Smooth muscle cell (in vitro differentiated cells): Measurements from ENCODE around the gene CRPPA. TPM values are rescaled to one million over a fixed set of nuclear protein-coding genes. Genes with fewer than 3 reads are reported as not detected.
"Not testable (repeated sequence)": the region's sequence is repeated elsewhere in the genome, so short reads cannot be mapped to it uniquely, and the experiment has no call there.

Experiments
- DNase-seq: peaks from one replicate; lab custom pipeline; 2025; ENCODE audit not compliant: unreplicated experiment; lab: John Stamatoyannopoulos, UW
- H2AFZ ChIP-seq: fragments of 200-600 bp; sonication (generic); 2 replicates; pipeline ENCODE4 v1.6.0; 2016; ENCODE audit warnings: antibody characterized with exemption, low read depth, mild to moderate bottlenecking
- H3F3A ChIP-seq: fragments of 200-600 bp; sonication (generic); 2 replicates; pipeline ENCODE4 v1.6.0; 2017; ENCODE audit warnings: antibody characterized with exemption, low read depth
- H3K27ac ChIP-seq: fragments of 200-600 bp; sonication (generic); 2 replicates; pipeline ENCODE4 v1.5.1; 2016; ENCODE audit warnings: low read depth, mild to moderate bottlenecking
- H3K27me3 ChIP-seq: fragments of 200-600 bp; sonication (generic); 2 replicates; pipeline ENCODE4 v1.6.1; 2016; ENCODE audit warnings: low read depth, mild to moderate bottlenecking
- H3K36me3 ChIP-seq: fragments of 200-600 bp; sonication (generic); 2 replicates; pipeline ENCODE4 v1.5.1; 2016; ENCODE audit warnings: low read depth
- H3K4me1 ChIP-seq: fragments of 200-600 bp; sonication (generic); 2 replicates; pipeline ENCODE4 v1.5.1; 2016; ENCODE audit warnings: low read depth
- H3K4me2 ChIP-seq: fragments of 200-600 bp; sonication (generic); 2 replicates; pipeline ENCODE4 v1.6.0; 2016; ENCODE audit warnings: mild to moderate bottlenecking
- H3K4me3 ChIP-seq: fragments of 200-600 bp; sonication (generic); 2 replicates; pipeline ENCODE4 v1.5.1; 2016; ENCODE audit warnings: mild to moderate bottlenecking
- H3K79me2 ChIP-seq: fragments of 200-600 bp; sonication (generic); 2 replicates; pipeline ENCODE4 v1.6.0; 2016; ENCODE audit warnings: low read depth, mild to moderate bottlenecking
- H3K9ac ChIP-seq: fragments of 200-600 bp; sonication (generic); 2 replicates; pipeline ENCODE4 v1.6.0; 2016; ENCODE audit warnings: low read depth
- H3K9me3 ChIP-seq: fragments of 200-600 bp; sonication (generic); replicated peaks from 2 replicates; pipeline ENCODE4 v1.5.1; 2016; ENCODE audit warnings: low read depth
- H4K20me1 ChIP-seq: fragments of 200-600 bp; sonication (generic); 2 replicates; pipeline ENCODE4 v1.6.0; 2016; ENCODE audit warnings: low read depth
- CTCF ChIP-seq: fragments of 200-600 bp; sonication (generic); IDR thresholded peaks from 2 replicates; pipeline ENCODE4 v1.5.1; 2017; ENCODE audit warnings: borderline replicate concordance, mild to moderate bottlenecking, antibody characterized with exemption; ENCODE audit not compliant: insufficient read depth, poor library complexity, severe bottlenecking
- WGBS: methylation state at CpG from one replicate; pipeline ENCODE4 v1.1.7; 2016; ENCODE audit warnings: low lambda C conversion rate; 5-methylcytosine and 5-hydroxymethylcytosine counted together
- polyA plus RNA-seq: library from polyadenylated mRNA; unstranded; fragments of >200 nt; fragmentation: Nextera tagmentation; extraction: Ambion mirVana; gene quantifications from 2 replicates; pipeline ENCODE4 v1.2.1, GENCODE V29; 2016
- total RNA-seq: library from RNA; depleted of rRNA; stranded (reverse); fragments of >200 nt; gene quantifications from 2 replicates; pipeline ENCODE4 v1.2.3, GENCODE V29; 2014

CRPPA gene
- total and polyA plus RNA-seq, 2 experiments from 2014 or later = 1.7 to 1.9 TPM

GRCh38 chr7:16463520-16463919 lies 42.2 kb upstream of the CRPPA start:
- Histone ChIP-seq H3F3A (no peaks in the 10 kb centered on the region), H2AFZ (no peak overlapping the region), H3K4me1 (peaks cover 12% of the 10 kb centered on the region), H3K4me2 (no peak overlapping the region), H3K79me2 (no peaks in the 10 kb centered on the region), H3K9me3 (no peaks in the 10 kb centered on the region), H3K27me3 (no peaks in the 10 kb centered on the region), H4K20me1 (no peaks in the 10 kb centered on the region), H3K36me3 (no peaks in the 10 kb centered on the region), H3K27ac (no peak overlapping the region), H3K9ac (no peak overlapping the region), H3K4me3 (peak overlapping the region; percentile 51)
- DNase-seq = no peak
- 58% methylated on average over 2 of the region's 2 CpGs for WGBS
- no peak for TF ChIP-seq CTCF

- WGBS = 97% methylated on average over 7 of the region's 7 CpGs
- no peak for DNase-seq
- no peak overlapping the region for H3K9ac ChIP-seq
- no peak overlapping the region for H2AFZ ChIP-seq
- peaks cover 12% of the 10 kb centered on the region for H3K4me1 ChIP-seq
- no peak overlapping the region for H3K4me2 ChIP-seq
- H3K27ac ChIP-seq = no peak overlapping the region
- no peaks in the 10 kb centered on the region for H4K20me1 ChIP-seq
- TF ChIP-seq CTCF = no peak
- H3K4me3 ChIP-seq = no peak overlapping the region
- H3K9me3 ChIP-seq = no peaks in the 10 kb centered on the region
- H3K36me3 ChIP-seq = no peaks in the 10 kb centered on the region
- no peaks in the 10 kb centered on the region for H3F3A ChIP-seq
- H3K27me3 ChIP-seq = no peaks in the 10 kb centered on the region
- no peaks in the 10 kb centered on the region for H3K79me2 ChIP-seq
Observed at GRCh38 chr7:16462431-16462889, 41.1 kb upstream of the CRPPA start.

GRCh38 chr7:16460789-16461493 lies 39.6 kb upstream of the CRPPA start:
- Histone ChIP-seq H3K9me3 (no peaks in the 10 kb centered on the region), H4K20me1 (no peaks in the 10 kb centered on the region), H3K4me3 (no peak overlapping the region), H3K79me2 (no peaks in the 10 kb centered on the region), H3K4me2 (no peak overlapping the region), H3K4me1 (peaks cover 8% of the 10 kb centered on the region), H3K27me3 (no peaks in the 10 kb centered on the region), H3F3A (no peaks in the 10 kb centered on the region), H3K36me3 (no peaks in the 10 kb centered on the region), H3K27ac (no peak overlapping the region), H2AFZ (no peak overlapping the region), H3K9ac (no peak overlapping the region)
- DNase-seq = no peak
- 88% methylated on average over 2 of the region's 2 CpGs for WGBS
- no peak for TF ChIP-seq CTCF

GRCh38 chr7:16456303-16456702 lies 35.0 kb upstream of the CRPPA start:
- H3K36me3 ChIP-seq, H3K27ac ChIP-seq, H3K79me2 ChIP-seq, H4K20me1 ChIP-seq, H3K9me3 ChIP-seq, H2AFZ ChIP-seq, H3F3A ChIP-seq, DNase-seq, H3K27me3 ChIP-seq, H3K9ac ChIP-seq, H3K4me1 ChIP-seq, H3K4me2 ChIP-seq, H3K4me3 ChIP-seq: not testable (repeated sequence)
- 56% methylated on average over 1 of the region's 1 CpG for WGBS
